WERI-Rb-1 (cell line): ENCODE results near the gene SEPTIN14.
"Not testable (repeated sequence)": the region's sequence is repeated elsewhere in the genome, so short reads cannot be mapped to it uniquely, and the experiment has no call there.

Source experiments
- DNase-seq: peaks from one replicate; pipeline ENCODE4 v3.0.0-alpha.2; 2020
- H3K27ac ChIP-seq: fragments of 250-450 bp; sonication (Bioruptor Pico); 2 replicates; pipeline ENCODE4 v1.5.1; 2020; ENCODE audit warnings: mild to moderate bottlenecking, moderate library complexity
- H3K27me3 ChIP-seq: fragments of 250-450 bp; sonication (Bioruptor Pico); 2 replicates; pipeline ENCODE4 v1.5.1; 2021; ENCODE audit warnings: mild to moderate bottlenecking, low read depth, moderate library complexity; ENCODE audit not compliant: insufficient read depth, severe bottlenecking
- H3K36me3 ChIP-seq: fragments of 250-450 bp; sonication (Bioruptor Pico); 2 replicates; pipeline ENCODE4 v1.5.1; 2020; ENCODE audit warnings: mild to moderate bottlenecking, moderate library complexity
- H3K4me3 ChIP-seq: 2 replicates; pipeline ENCODE4 v1.5.1; 2011; ENCODE audit warnings: low read depth, mild to moderate bottlenecking, control low read depth, low read length
- H3K9me3 ChIP-seq: fragments of 250-450 bp; sonication (Bioruptor Pico); 2 replicates; pipeline ENCODE4 v1.5.1; 2021; ENCODE audit warnings: mild to moderate bottlenecking, moderate library complexity; ENCODE audit not compliant: severe bottlenecking
- TF ChIP-seq, protein P1 (sequence below): IDR thresholded peaks from 2 replicates; pipeline ENCODE4 v1.5.1; 2011; ENCODE audit warnings: low read depth, mild to moderate bottlenecking, control low read depth, inconsistent platforms, low read length

Gene SEPTIN14

DNA sequence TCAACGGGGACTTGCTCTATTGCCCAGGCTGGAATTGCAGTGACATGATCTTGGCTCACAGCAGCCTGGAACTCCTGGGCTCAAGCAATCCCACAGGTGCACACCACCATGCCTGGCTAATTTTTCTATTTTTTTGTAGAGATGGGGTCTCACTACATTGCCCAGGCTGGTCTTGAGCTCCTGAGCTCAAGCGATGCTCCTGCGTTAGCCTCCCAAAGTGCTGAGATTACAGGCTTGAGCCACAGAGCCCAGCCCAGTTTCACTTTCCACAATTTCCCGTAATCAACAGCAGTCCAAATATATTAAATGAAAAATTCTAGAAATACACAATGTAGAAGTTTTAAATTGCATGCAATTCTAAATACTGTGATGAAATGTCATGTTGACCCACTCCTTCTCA lies 24.0 kb downstream of the SEPTIN14 start:
- no peaks in the 10 kb centered on the region for H3K36me3 ChIP-seq
- no peaks in the 10 kb centered on the region for H3K27me3 ChIP-seq
- H3K4me3 ChIP-seq: no peak overlapping the region
- DNase-seq: no peak
- no peak overlapping the region for H3K27ac ChIP-seq
- no peaks in the 10 kb centered on the region for H3K9me3 ChIP-seq
- TF ChIP-seq, protein P1, sequence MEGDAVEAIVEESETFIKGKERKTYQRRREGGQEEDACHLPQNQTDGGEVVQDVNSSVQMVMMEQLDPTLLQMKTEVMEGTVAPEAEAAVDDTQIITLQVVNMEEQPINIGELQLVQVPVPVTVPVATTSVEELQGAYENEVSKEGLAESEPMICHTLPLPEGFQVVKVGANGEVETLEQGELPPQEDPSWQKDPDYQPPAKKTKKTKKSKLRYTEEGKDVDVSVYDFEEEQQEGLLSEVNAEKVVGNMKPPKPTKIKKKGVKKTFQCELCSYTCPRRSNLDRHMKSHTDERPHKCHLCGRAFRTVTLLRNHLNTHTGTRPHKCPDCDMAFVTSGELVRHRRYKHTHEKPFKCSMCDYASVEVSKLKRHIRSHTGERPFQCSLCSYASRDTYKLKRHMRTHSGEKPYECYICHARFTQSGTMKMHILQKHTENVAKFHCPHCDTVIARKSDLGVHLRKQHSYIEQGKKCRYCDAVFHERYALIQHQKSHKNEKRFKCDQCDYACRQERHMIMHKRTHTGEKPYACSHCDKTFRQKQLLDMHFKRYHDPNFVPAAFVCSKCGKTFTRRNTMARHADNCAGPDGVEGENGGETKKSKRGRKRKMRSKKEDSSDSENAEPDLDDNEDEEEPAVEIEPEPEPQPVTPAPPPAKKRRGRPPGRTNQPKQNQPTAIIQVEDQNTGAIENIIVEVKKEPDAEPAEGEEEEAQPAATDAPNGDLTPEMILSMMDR: no peak

- Histone ChIP-seq H3K36me3 (no peaks in the 10 kb centered on the region), H3K4me3 (no peak overlapping the region), H3K27ac (no peak overlapping the region), H3K9me3 (peaks cover 10% of the 10 kb centered on the region), H3K27me3 (no peaks in the 10 kb centered on the region)
- TF ChIP-seq, protein P1: no peak
- no peak for DNase-seq
Observed at GRCh38 chr7:55827577-55827976, 35.0 kb downstream of the SEPTIN14 start.

DNA sequence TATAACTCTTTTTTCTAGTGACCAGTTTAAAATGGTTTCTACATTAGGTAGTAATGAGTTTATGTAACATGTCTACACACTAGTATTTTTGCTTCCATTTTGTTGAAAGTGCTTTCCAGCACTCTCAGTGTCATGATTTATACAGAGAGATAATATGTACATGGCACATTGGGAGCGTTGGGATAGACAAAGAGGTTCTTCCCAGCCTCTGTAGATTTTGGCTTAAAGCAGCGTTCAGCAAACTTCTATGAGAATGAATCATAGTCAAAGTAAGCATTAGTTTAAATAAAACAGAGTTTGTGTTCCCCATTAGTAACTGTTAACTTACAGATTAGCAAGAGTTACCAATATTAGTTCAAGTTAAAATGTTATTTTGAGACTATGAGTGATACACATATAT lies 43.9 kb downstream of the SEPTIN14 start:
- no peak overlapping the region for H3K27ac ChIP-seq
- DNase-seq: no peak
- H3K9me3 ChIP-seq: peaks cover 7% of the 10 kb centered on the region
- no peaks in the 10 kb centered on the region for H3K36me3 ChIP-seq
- TF ChIP-seq, protein P1: no peak
- peaks cover 4% of the 10 kb centered on the region for H3K27me3 ChIP-seq
- H3K4me3 ChIP-seq: no peak overlapping the region

- not testable (repeated sequence) for H3K4me3 ChIP-seq, DNase-seq, H3K9me3 ChIP-seq, H3K27me3 ChIP-seq, H3K36me3 ChIP-seq, H3K27ac ChIP-seq
Observed at GRCh38 chr7:55797260-55797659, 65.3 kb downstream of the SEPTIN14 start.

DNA sequence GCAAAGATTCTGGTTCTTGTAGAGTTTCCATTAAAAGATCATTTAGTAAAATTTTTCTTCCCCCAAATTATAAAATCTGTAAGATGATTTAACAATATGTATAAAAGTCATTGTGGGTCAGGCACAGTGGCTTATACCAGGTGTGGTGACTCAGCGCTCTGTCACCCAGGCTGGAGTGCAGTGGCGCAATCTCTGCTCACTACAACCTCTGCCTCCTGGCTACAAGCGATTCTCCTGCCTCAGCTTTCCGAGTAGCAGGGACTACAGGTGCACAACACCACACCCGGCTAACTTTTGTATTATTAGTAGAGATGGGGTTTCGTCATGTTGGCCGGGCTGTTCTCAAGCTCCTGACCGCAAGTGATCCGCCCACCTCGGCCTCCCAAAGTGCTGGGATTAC lies 68.0 kb downstream of the SEPTIN14 start:
- H3K27me3 ChIP-seq: peaks cover 10% of the 10 kb centered on the region
- H3K4me3 ChIP-seq: no peak overlapping the region
- no peak for DNase-seq
- no peak overlapping the region for H3K27ac ChIP-seq
- no peaks in the 10 kb centered on the region for H3K36me3 ChIP-seq
- H3K9me3 ChIP-seq: peaks cover 7% of the 10 kb centered on the region
- TF ChIP-seq, protein P1: no peak

- H3K9me3 ChIP-seq: no peaks in the 10 kb centered on the region
- H3K4me3 ChIP-seq: no peak overlapping the region
- H3K27ac ChIP-seq: no peak overlapping the region
- H3K27me3 ChIP-seq: peaks cover 14% of the 10 kb centered on the region
- TF ChIP-seq, protein P1: no peak
- no peaks in the 10 kb centered on the region for H3K36me3 ChIP-seq
- DNase-seq: no peak
Observed at GRCh38 chr7:55792048-55792447, 70.5 kb downstream of the SEPTIN14 start.
